Activated CD4-positive, CD25-positive, alpha-beta regulatory T cell treated with anti-CD3 and anti-CD28 coated beads, Interleukin-2, amount 50 U/mL, for 72 hours (primary cell): ENCODE results near the gene PRDM16.

ENCODE experiments used
- DNase-seq: peaks from one replicate; pipeline ENCODE4 v3.0.0; 2021

The PRDM16 gene

GRCh38 chr1:3461238-3461933 is 392.4 kb downstream of the PRDM16 start:
- DNase-seq, result no peak

- DNase-seq, result no peak
Measured at GRCh38 chr1:3461934-3462275, 392.9 kb downstream of the PRDM16 start.

GRCh38 chr1:3462356-3463012 is 393.5 kb downstream of the PRDM16 start:
- no peak for DNase-seq

GRCh38 chr1:3463013-3463385 is 394.0 kb downstream of the PRDM16 start:
- DNase-seq, result no peak

GRCh38 chr1:3463408-3463863 is 394.4 kb downstream of the PRDM16 start:
- DNase-seq, result no peak

- DNase-seq, result no peak
Measured at GRCh38 chr1:3463891-3464648, 395.1 kb downstream of the PRDM16 start.

- DNase-seq, result no peak
Measured at GRCh38 chr1:3464649-3465025, 395.6 kb downstream of the PRDM16 start.

- no peak for DNase-seq
Measured at GRCh38 chr1:3465091-3465934, 396.3 kb downstream of the PRDM16 start.

- DNase-seq, result no peak
Measured at GRCh38 chr1:3465935-3466321, 396.9 kb downstream of the PRDM16 start.

GRCh38 chr1:3466366-3467075 is 397.5 kb downstream of the PRDM16 start:
- DNase-seq, result no peak

- DNase-seq, result no peak
Measured at GRCh38 chr1:3467096-3468036, 398.4 kb downstream of the PRDM16 start.

- no peak for DNase-seq
Measured at GRCh38 chr1:3468236-3469103, 399.5 kb downstream of the PRDM16 start.

GRCh38 chr1:3469104-3469848 is 400.3 kb downstream of the PRDM16 start:
- DNase-seq, result no peak

- DNase-seq, result no peak
Measured at GRCh38 chr1:3469849-3470649, 401.0 kb downstream of the PRDM16 start.

- no peak for DNase-seq
Measured at GRCh38 chr1:3470650-3471355, 401.8 kb downstream of the PRDM16 start.

- DNase-seq, result no peak
Measured at GRCh38 chr1:3471356-3472087, 402.5 kb downstream of the PRDM16 start.
